ENCODE results near the gene PIK3AP1.

The PIK3AP1 gene

GRCh38 chr10:96606946-96607345 lies 113.4 kb downstream of the PIK3AP1 start:
- no peak for TF ChIP-seq EZH2phosphoT487 (IDR thresholded peaks at IDR 0.05; ENCODE audit: low read length)
- no peak for TF ChIP-seq EZH2 (optimal IDR thresholded peaks at IDR 0.05; ENCODE audit: low read depth, low read length)
- no peak for TF ChIP-seq CTCF (IDR thresholded peaks at IDR 0.05; ENCODE audit: low read length)
- Histone ChIP-seq H3K27me3 (replicated peaks; ENCODE audit: insufficient read depth, low read length) (no peaks in the 10 kb centered on the region), H3K36me3 (replicated peaks; ENCODE audit: insufficient read depth, low read length) (no peaks in the 10 kb centered on the region), H4K20me1 (ENCODE audit: insufficient read depth, low read length) (no peaks in the 10 kb centered on the region), H3F3A (ENCODE audit: insufficient read depth, low read length) (no peaks in the 10 kb centered on the region), H3K27ac (ENCODE audit: low read length) (no peak overlapping the region), H3K4me2 (ENCODE audit: low read depth, low read length) (no peak overlapping the region), H3K9me2 (replicated peaks; ENCODE audit: insufficient read depth, low read length) (no peaks in the 10 kb centered on the region), H3K4me3 (ENCODE audit: low read length) (no peak overlapping the region), H3K79me2 (ENCODE audit: low read length) (no peaks in the 10 kb centered on the region), H3K4me1 (ENCODE audit: low read length) (no peaks in the 10 kb centered on the region), H3K9me3 (replicated peaks; ENCODE audit: insufficient read depth, low read length) (no peaks in the 10 kb centered on the region), H2AFZ (ENCODE audit: low read length) (no peak overlapping the region), H3K9ac (ENCODE audit: low read length) (no peak overlapping the region)
- no peak for DNase-seq

GRCh38 chr10:96606216-96606615 lies 114.1 kb downstream of the PIK3AP1 start:
- Histone ChIP-seq H3K4me3 (ENCODE audit: low read length) (no peak overlapping the region), H4K20me1 (ENCODE audit: insufficient read depth, low read length) (no peaks in the 10 kb centered on the region), H3K36me3 (replicated peaks; ENCODE audit: insufficient read depth, low read length) (no peaks in the 10 kb centered on the region)

GRCh38 chr10:96600337-96600736 lies 120.0 kb downstream of the PIK3AP1 start:
- Histone ChIP-seq H3K4me1 (ENCODE audit: low read length) (no peaks in the 10 kb centered on the region), H3K79me2 (ENCODE audit: low read length) (no peaks in the 10 kb centered on the region), H3K9ac (ENCODE audit: low read length) (no peak overlapping the region), H2AFZ (ENCODE audit: low read length) (no peak overlapping the region), H3F3A (ENCODE audit: insufficient read depth, low read length) (no peaks in the 10 kb centered on the region), H3K36me3 (replicated peaks; ENCODE audit: insufficient read depth, low read length) (no peaks in the 10 kb centered on the region), H3K4me3 (ENCODE audit: low read length) (no peak overlapping the region), H3K4me2 (ENCODE audit: low read depth, low read length) (no peak overlapping the region), H3K9me3 (replicated peaks; ENCODE audit: insufficient read depth, low read length) (no peaks in the 10 kb centered on the region), H3K27ac (ENCODE audit: low read length) (no peak overlapping the region), H4K20me1 (ENCODE audit: insufficient read depth, low read length) (no peaks in the 10 kb centered on the region), H3K9me2 (replicated peaks; ENCODE audit: insufficient read depth, low read length) (no peaks in the 10 kb centered on the region), H3K27me3 (replicated peaks; ENCODE audit: insufficient read depth, low read length) (no peaks in the 10 kb centered on the region)
- TF ChIP-seq EZH2 (optimal IDR thresholded peaks at IDR 0.05; ENCODE audit: low read depth, low read length) (no peak), CTCF (IDR thresholded peaks at IDR 0.05; ENCODE audit: low read length) (no peak), EZH2phosphoT487 (IDR thresholded peaks at IDR 0.05; ENCODE audit: low read length) (no peak)
- no peak for DNase-seq

More at GRCh38 chr10:96606216-96606615, 114.1 kb downstream of the PIK3AP1 start:
- Histone ChIP-seq H3K79me2 (ENCODE audit: low read length) (no peaks in the 10 kb centered on the region), H3K4me1 (ENCODE audit: low read length) (no peaks in the 10 kb centered on the region), H2AFZ (ENCODE audit: low read length) (no peak overlapping the region), H3K27ac (ENCODE audit: low read length) (no peak overlapping the region), H3K9ac (ENCODE audit: low read length) (no peak overlapping the region), H3K27me3 (replicated peaks; ENCODE audit: insufficient read depth, low read length) (no peaks in the 10 kb centered on the region), H3K9me2 (replicated peaks; ENCODE audit: insufficient read depth, low read length) (no peaks in the 10 kb centered on the region), H3K9me3 (replicated peaks; ENCODE audit: insufficient read depth, low read length) (no peaks in the 10 kb centered on the region), H3F3A (ENCODE audit: insufficient read depth, low read length) (no peaks in the 10 kb centered on the region), H3K4me2 (ENCODE audit: low read depth, low read length) (no peak overlapping the region)
- no peak for TF ChIP-seq CTCF (IDR thresholded peaks at IDR 0.05; ENCODE audit: low read length)
- no peak for TF ChIP-seq EZH2phosphoT487 (IDR thresholded peaks at IDR 0.05; ENCODE audit: low read length)
- no peak for TF ChIP-seq EZH2 (optimal IDR thresholded peaks at IDR 0.05; ENCODE audit: low read depth, low read length)
- no peak for DNase-seq
